ENCODE measurements around the gene CALML6. TPM values are rescaled to one million over a fixed set of nuclear protein-coding genes. Genes with fewer than 3 reads are reported as not detected.

CALML6 gene
- total and polyA plus RNA-seq, 2 of the 8 experiments (the other 6 are each of a cell fraction or from before 2014, with no cell fraction given), result 0.54 to 1.3 TPM

- no peak overlapping the region for H4K5ac ChIP-seq (ENCODE audit: insufficient read length, low read depth, low read length)
- H2BK120ac ChIP-seq (replicated peaks; ENCODE audit: low read depth, low read length), result no peak overlapping the region
- no peak overlapping the region for H3K4ac ChIP-seq (replicated peaks; ENCODE audit: insufficient read length, low read depth, low read length)
- no peak overlapping the region for H4K8ac ChIP-seq (ENCODE audit: extremely low read depth, insufficient read depth, low read length)
- no peak overlapping the region for H2BK12ac ChIP-seq (ENCODE audit: low read depth, low read length)
- 91 to 100% methylated on average over 1 to 15 of the region's 15 CpGs for WGBS, 2 experiments (ENCODE audit: extremely low coverage in 1 of 2, insufficient coverage in 1 of 2, insufficient read length in 1 of 2, insufficient replicate concordance in 2 of 2, low coverage in 1 of 2, low lambda C conversion rate in 2 of 2, missing lambda C conversion rate in 1 of 2)
- no peaks in the 10 kb centered on the region for H3K79me2 ChIP-seq (ENCODE audit: control insufficient read depth in 1 of 2, insufficient read depth in 2 of 2, low read length in 2 of 2)
- H2AK5ac ChIP-seq (ENCODE audit: low read depth, low read length), result peak overlapping the region; percentile 53; the same call in 1 of the 2 replicates
- H3K18ac ChIP-seq (ENCODE audit: extremely low read depth, low read length), result no peak overlapping the region
- ChIA-PET POLR2A (ENCODE audit: partially characterized antibody) (no interaction called here), CTCF (ENCODE audit: partially characterized antibody) (interaction anchor here (1.1 kb wide), 1 partner anchor 36 kb away, joined by 3 read pairs; no protein-coding TSS in a partner anchor)
- H4K91ac ChIP-seq (replicated peaks; ENCODE audit: insufficient read length, low read length), result no peak overlapping the region
- H3K56ac ChIP-seq (replicated peaks; ENCODE audit: insufficient read length, low read depth, low read length), result no peak overlapping the region
- H4K20me1 ChIP-seq (replicated peaks in 1 of 2; ENCODE audit: control insufficient read depth in 1 of 2, insufficient read depth in 2 of 2, low read length in 2 of 2), result peaks cover 0 to 2% of the 10 kb centered on the region in 2 experiments
- H3K27me3 ChIP-seq (replicated peaks in 1 of 4; ENCODE audit: control insufficient read depth in 3 of 4, extremely low read depth in 1 of 4, insufficient read depth in 3 of 4, low read length in 3 of 4), result no peaks in the 10 kb centered on the region
- no peak overlapping the region for H2BK20ac ChIP-seq (ENCODE audit: low read length)
- H3K23ac ChIP-seq (ENCODE audit: insufficient read length), result no peak overlapping the region
- no peak for DNase-seq (ENCODE audit: low read depth in 1 of 2, low spot score in 2 of 2)
- no peak for FAIRE-seq
- H3K4me1 ChIP-seq (replicated peaks in 1 of 4; ENCODE audit: control insufficient read depth in 3 of 4, insufficient read depth in 4 of 4, low read length in 3 of 4), result no peaks in the 10 kb centered on the region
- H3K4me3 ChIP-seq (ENCODE audit: extremely low read depth in 1 of 4, insufficient read depth in 2 of 4, low read depth in 3 of 4, low read length in 4 of 4), result no peak overlapping the region
- no peak overlapping the region for H3K14ac ChIP-seq (ENCODE audit: insufficient read length)
- no peak overlapping the region for H2BK15ac ChIP-seq (ENCODE audit: low read length)
- H3K36me3 ChIP-seq (ENCODE audit: control insufficient read depth in 2 of 4, insufficient read depth in 4 of 4, low read length in 3 of 4), result no peaks in the 10 kb centered on the region
- H3K9ac ChIP-seq (replicated peaks in 1 of 4; ENCODE audit: extremely low read depth in 1 of 4, low read depth in 3 of 4, low read length in 3 of 4), result no peak overlapping the region
- no peak overlapping the region for H3K4me2 ChIP-seq (ENCODE audit: insufficient read depth in 1 of 2, low read depth in 2 of 2, low read length in 2 of 2)
- H3K27ac ChIP-seq (ENCODE audit: low read depth, low read length), result no peak overlapping the region
- no peaks in the 10 kb centered on the region for H3K79me1 ChIP-seq (ENCODE audit: low read depth, low read length)
- H2BK5ac ChIP-seq (ENCODE audit: low read depth, low read length), result no peak overlapping the region
- H2AFZ ChIP-seq (ENCODE audit: low read length), result 0 out of 2 replicates have a peak overlapping the region, but pooled peaks have one; percentile 59
- H3K9me3 ChIP-seq (ENCODE audit: insufficient read depth in 2 of 2, low read depth in 1 of 2, low read length in 1 of 2), result peaks cover 0 to 16% of the 10 kb centered on the region in 2 experiments; a peak in 2 of 4 replicates
- H3K23me2 ChIP-seq (ENCODE audit: low read depth, low read length), result peaks cover 5% of the 10 kb centered on the region; the same call in 1 of the 2 replicates
- no peak for TF ChIP-seq NANOG (IDR thresholded peaks at IDR 0.05; ENCODE audit: insufficient read depth, low read depth, low read length, poor library complexity, severe bottlenecking)
- TF ChIP-seq, protein P1, sequence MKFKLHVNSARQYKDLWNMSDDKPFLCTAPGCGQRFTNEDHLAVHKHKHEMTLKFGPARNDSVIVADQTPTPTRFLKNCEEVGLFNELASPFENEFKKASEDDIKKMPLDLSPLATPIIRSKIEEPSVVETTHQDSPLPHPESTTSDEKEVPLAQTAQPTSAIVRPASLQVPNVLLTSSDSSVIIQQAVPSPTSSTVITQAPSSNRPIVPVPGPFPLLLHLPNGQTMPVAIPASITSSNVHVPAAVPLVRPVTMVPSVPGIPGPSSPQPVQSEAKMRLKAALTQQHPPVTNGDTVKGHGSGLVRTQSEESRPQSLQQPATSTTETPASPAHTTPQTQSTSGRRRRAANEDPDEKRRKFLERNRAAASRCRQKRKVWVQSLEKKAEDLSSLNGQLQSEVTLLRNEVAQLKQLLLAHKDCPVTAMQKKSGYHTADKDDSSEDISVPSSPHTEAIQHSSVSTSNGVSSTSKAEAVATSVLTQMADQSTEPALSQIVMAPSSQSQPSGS (IDR thresholded peaks at IDR 0.05; ENCODE audit: low read length), result no peak
- no peak for TF ChIP-seq EGR1 (IDR thresholded peaks at IDR 0.05; ENCODE audit: borderline replicate concordance, low read depth, low read length)
- TF ChIP-seq EP300 (IDR thresholded peaks at IDR 0.05; ENCODE audit: borderline replicate concordance in 1 of 2, low read depth in 2 of 2, low read length in 2 of 2), result no peak
- no peak for TF ChIP-seq JUND (IDR thresholded peaks at IDR 0.05; ENCODE audit: low read length)
- no peak for TF ChIP-seq POLR2AphosphoS5 (IDR thresholded peaks at IDR 0.05; ENCODE audit: low read depth, low read length)
- no peak for TF ChIP-seq RXRA (IDR thresholded peaks at IDR 0.05; ENCODE audit: insufficient read depth, low read depth, low read length)
Observed at GRCh38 chr1:1937061-1937460, 22.0 kb downstream of the CALML6 start.
